ENCODE data around the gene KIF5C.

DNA sequence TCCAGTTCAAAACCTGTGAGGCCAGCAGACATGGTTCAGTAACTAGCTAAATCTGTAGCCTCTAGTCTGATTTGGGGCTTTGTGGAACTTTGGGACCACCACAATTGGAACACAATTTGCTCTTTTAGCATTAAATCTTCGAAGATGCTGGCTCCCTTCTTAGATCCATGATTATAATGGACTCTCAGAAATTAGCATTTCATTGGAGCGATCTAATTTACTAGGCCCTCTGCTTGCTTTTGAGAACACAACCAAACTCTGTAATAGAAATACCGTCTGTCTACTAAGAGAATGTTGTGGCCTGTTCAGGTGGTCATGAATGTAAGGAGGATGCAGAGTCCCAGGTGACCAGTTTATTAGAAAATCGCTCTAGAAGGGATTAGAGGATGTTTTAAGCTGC lies 93.3 kb downstream of the KIF5C start:
- TF ChIP-seq EZH2phosphoT487 (IDR thresholded peaks at IDR 0.05; ENCODE audit: insufficient read depth, low read depth): no peak
- no peak for TF ChIP-seq EZH2 (IDR thresholded peaks at IDR 0.05; ENCODE audit: insufficient read depth, poor library complexity, severe bottlenecking)

Measured in GM23248 (cell line).